Gastroesophageal sphincter (tissue), 3 donors: Measurements from ENCODE around the gene KHNYN.

Experiments
- POLR2A ChIP-seq, 2 donors: fragments of 450-650 bp; IDR thresholded peaks; one replicate each; pipeline ENCODE4 v1.6.1; 2017; ENCODE audit warnings: antibody characterized with exemption in 2 of 2, mild to moderate bottlenecking in 2 of 2, moderate library complexity in 1 of 2
- TF ChIP-seq, protein P1 (sequence below), 4 experiments: fragments of 200-600 bp in 2 of 4; fragments of 450-650 bp in 2 of 4; sonication (generic) in 1 of 4; IDR thresholded peaks; one replicate each; pipeline ENCODE4 v1.5.1; 2017 to 2019; ENCODE audit warnings: antibody characterized with exemption in 4 of 4, mild to moderate bottlenecking in 2 of 4, moderate library complexity in 2 of 4

DNA sequence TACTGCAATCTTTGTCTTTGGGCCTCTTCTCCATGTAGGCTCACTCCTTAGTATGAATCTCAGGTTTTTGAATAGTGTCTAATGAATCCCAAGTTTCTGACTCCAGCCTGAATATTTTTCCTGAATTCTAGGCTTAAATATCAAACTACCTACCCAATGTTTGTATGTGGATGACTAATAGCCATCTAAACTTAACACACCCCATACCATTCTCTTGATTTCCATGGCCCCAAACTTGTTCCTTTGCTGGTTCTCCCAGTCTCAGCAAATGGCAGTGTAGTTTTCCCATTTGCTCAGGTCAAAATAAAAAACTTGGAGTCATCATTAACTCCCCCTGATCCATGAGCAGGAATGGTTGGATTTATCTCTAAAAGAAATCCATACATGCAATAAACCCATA lies 31.6 kb downstream of the KHNYN start:
- TF ChIP-seq, protein P1, sequence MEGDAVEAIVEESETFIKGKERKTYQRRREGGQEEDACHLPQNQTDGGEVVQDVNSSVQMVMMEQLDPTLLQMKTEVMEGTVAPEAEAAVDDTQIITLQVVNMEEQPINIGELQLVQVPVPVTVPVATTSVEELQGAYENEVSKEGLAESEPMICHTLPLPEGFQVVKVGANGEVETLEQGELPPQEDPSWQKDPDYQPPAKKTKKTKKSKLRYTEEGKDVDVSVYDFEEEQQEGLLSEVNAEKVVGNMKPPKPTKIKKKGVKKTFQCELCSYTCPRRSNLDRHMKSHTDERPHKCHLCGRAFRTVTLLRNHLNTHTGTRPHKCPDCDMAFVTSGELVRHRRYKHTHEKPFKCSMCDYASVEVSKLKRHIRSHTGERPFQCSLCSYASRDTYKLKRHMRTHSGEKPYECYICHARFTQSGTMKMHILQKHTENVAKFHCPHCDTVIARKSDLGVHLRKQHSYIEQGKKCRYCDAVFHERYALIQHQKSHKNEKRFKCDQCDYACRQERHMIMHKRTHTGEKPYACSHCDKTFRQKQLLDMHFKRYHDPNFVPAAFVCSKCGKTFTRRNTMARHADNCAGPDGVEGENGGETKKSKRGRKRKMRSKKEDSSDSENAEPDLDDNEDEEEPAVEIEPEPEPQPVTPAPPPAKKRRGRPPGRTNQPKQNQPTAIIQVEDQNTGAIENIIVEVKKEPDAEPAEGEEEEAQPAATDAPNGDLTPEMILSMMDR (IDR thresholded peaks at IDR 0.05) = no peak
- no peak for TF ChIP-seq POLR2A (IDR thresholded peaks at IDR 0.05)
